GM06990 (cell line): Measurements from ENCODE around the gene KCNT1.
"Not testable (repeated sequence)": the region's sequence is repeated elsewhere in the genome, so short reads cannot be mapped to it uniquely, and the experiment has no call there.

Experiments used
- DNase-seq: peaks from one replicate; pipeline ENCODE4 v3.0.0-alpha.2; 2011; ENCODE audit not compliant: insufficient read length; ENCODE audit errors: extremely low read depth
- H3K27me3 ChIP-seq: replicated peaks from 2 replicates; pipeline ENCODE4 v1.6.0; 2011; ENCODE audit warnings: low read length; ENCODE audit not compliant: control insufficient read depth, insufficient read depth
- H3K36me3 ChIP-seq: 2 replicates; pipeline ENCODE4 v1.5.1; 2011; ENCODE audit warnings: low read length; ENCODE audit not compliant: control insufficient read depth, insufficient read depth
- H3K4me3 ChIP-seq: replicated peaks from 2 replicates; pipeline ENCODE4 v1.5.1; 2011; ENCODE audit warnings: low read depth, mild to moderate bottlenecking, control low read depth, low read length
- TF ChIP-seq, protein P1 (sequence below): IDR thresholded peaks from 2 replicates; pipeline ENCODE4 v1.5.1; 2011; ENCODE audit warnings: low read length, control low read depth, mild to moderate bottlenecking, inconsistent platforms; ENCODE audit not compliant: insufficient read depth, poor library complexity, severe bottlenecking

The KCNT1 gene

DNA sequence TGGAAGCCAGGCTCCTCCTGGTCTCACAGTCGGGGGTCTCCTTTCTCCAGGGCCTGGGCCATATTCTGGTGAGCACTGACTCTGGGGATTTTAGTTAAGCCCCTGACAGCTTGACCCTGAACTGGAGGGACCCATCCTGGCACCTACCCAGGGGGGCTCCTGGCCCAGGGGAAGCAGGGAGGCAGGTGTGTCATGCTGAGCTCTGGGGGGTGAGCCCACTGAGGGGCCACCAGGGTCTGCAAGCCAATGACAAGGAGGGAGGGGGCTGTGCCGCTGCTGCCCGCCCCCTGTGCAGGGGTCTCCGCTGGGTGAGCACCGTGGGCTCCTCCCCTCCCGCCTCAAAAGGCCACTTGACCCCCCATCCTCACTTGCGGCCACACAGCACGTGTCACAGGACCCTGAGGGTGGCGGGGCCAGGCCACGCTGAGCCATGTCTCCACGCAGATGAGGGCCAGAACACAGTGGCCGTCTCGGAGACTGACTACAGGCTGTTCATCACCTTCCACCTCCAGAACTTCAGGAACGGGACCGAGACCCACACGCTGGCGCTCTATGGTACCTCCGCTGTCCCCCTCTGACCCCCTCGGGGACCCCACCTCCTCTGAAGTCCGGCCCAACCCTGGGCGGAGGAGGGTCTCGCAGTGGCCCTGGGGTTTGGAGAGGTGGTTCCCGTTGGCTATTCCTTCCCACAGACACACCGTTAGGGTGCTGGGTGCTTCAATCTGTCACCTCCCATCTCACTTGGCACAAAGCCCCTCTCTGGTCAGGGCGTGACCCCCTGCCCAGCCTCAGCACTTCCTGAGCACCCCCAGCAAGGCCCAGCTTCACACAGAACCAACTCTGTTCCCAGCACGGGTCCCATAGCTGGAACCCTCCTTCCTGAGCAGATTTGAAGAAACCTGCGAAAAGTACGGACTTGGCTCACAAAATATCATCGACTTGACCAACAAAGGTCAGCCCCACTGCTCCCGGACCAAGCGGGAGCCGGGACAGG lies 36.9 kb upstream of the KCNT1 start:
- H3K36me3 ChIP-seq, result no peaks in the 10 kb centered on the region
- no peak overlapping the region for H3K4me3 ChIP-seq
- TF ChIP-seq, protein P1, sequence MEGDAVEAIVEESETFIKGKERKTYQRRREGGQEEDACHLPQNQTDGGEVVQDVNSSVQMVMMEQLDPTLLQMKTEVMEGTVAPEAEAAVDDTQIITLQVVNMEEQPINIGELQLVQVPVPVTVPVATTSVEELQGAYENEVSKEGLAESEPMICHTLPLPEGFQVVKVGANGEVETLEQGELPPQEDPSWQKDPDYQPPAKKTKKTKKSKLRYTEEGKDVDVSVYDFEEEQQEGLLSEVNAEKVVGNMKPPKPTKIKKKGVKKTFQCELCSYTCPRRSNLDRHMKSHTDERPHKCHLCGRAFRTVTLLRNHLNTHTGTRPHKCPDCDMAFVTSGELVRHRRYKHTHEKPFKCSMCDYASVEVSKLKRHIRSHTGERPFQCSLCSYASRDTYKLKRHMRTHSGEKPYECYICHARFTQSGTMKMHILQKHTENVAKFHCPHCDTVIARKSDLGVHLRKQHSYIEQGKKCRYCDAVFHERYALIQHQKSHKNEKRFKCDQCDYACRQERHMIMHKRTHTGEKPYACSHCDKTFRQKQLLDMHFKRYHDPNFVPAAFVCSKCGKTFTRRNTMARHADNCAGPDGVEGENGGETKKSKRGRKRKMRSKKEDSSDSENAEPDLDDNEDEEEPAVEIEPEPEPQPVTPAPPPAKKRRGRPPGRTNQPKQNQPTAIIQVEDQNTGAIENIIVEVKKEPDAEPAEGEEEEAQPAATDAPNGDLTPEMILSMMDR, result no peak
- no peak for DNase-seq
- H3K27me3 ChIP-seq, result no peaks in the 10 kb centered on the region

DNA sequence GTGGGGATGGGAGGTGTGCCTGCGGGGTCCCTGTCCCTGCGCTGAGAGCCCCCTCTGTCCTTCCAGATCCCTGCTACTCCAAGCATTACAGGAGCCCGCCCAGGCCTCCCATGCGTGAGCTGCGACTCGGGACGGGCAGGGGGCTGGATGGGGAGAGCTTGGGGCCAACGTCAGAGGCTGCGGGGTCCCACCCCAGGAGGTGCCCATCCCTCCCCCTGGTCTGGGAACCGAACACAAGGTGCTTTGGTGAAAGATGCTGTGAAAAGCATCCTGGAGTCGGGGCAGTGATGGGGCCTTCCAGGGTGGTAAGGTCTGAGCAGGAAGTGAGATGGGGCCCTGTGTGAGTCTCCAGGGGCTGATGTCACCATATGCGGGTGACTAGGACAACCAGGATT lies 36.2 kb upstream of the KCNT1 start:
- Histone ChIP-seq H3K36me3 (no peaks in the 10 kb centered on the region), H3K4me3 (no peak overlapping the region), H3K27me3 (no peaks in the 10 kb centered on the region)
- TF ChIP-seq, protein P1, result no peak
- no peak for DNase-seq

DNA sequence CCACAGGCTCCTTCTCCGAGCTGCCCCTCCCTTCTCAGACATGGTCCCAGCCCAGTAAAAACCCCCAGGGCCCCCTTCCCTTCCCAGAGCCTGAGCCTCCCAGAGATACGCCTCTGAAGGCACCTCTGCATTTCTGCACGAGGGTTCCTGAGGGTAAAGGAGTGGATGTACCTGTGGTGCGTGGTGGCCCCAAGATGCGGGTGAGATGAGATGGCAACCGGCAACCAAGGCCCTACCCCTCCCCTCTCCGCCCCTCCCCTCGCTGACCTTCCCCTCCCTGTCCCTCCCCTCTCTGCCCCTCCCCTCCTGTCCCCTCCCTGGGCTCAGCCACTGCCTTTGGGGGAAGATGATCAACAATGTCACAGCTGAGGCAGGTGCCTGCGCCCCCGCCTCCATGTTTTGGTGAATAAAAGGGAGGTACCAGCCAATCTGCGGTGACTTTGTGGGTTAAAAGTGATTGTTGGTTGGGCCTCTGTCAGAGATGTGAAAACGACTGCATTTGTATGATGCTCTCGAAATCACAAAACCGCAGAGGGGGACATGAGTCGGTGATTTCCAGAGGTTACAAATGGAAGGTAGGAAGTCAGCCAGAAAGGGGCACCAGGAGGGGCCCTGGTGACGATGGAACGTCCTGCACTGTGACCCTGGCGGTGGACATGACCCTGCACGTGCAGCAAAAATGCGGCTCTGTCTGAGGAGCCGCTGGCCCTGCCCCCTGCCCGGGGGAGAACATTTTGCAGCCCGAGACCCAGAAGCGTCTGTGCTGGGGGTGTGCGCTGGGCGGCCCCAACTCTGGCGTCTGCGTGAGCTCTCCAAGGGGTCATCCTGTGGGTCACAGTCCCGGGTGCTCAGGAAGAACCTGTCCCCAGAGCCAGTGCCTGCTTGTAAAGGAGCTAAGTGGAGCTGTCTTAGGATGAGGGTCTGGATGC lies 35.2 kb upstream of the KCNT1 start:
- Histone ChIP-seq H3K4me3 (no peak overlapping the region), H3K27me3 (no peaks in the 10 kb centered on the region), H3K36me3 (no peaks in the 10 kb centered on the region)
- TF ChIP-seq, protein P1, result no peak
- no peak for DNase-seq

DNA sequence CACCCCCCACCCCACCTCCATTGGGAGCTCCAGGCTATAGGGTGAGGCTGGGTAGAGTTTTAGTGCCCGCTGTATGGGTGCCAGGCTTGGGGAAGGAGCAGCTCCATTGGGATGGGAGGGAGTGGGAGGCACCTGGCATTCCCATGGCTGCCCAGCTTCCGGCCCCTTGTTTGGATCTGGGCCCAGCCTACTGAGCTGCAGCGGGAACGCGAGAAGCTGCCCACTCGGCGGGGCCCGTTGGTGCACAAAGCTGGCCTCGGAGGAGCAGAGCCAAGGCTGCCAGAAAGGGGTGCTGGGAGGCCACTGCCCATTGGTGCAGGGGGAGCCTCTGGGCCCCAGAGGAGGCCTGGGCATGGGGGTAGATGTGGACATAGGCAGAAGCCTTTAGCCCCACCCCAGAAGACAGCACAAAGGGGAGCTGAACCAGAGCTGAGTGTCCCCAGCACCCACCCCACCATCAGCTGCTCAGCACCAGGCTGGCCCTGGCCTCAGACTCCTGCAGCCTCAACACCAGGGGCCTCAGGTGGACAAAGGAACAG lies 34.5 kb upstream of the KCNT1 start:
- no peaks in the 10 kb centered on the region for H3K36me3 ChIP-seq
- no peak for DNase-seq
- TF ChIP-seq, protein P1, result no peak

DNA sequence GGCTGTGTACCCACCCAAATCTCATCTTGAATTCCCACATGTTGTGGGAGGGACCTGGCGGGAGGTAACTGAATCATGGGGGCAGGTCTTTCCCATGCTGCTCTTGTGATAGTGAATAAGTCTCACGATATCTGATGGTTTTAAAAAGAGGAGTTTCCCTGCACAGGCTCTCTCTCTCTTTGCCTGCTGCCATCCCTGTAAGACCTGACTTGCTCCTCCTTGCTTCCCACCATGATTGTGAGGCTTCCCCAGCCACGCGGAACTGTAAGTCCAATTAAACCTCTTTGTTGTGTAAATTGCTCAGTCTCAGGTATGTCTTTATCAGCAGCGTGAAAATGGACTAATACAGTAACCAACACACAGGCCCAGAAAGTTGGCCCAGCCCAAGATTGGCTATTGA lies 33.0 kb upstream of the KCNT1 start:
- not testable (repeated sequence) for H3K36me3 ChIP-seq, H3K27me3 ChIP-seq, DNase-seq, H3K4me3 ChIP-seq

More for the DNA sequence above, 34.5 kb upstream of the KCNT1 start:
- Histone ChIP-seq H3K4me3 (no peak overlapping the region), H3K27me3 (no peaks in the 10 kb centered on the region)
